ENCODE results near the gene HIGD2B. TPM values are rescaled to one million over a fixed set of nuclear protein-coding genes. Genes with fewer than 3 reads are reported as not detected.
A peak's percentile ranks its signal among the peaks of the same experiment; 100 is the strongest.
"Not testable (repeated sequence)": the region's sequence is repeated elsewhere in the genome, so short reads cannot be mapped to it uniquely, and the experiment has no call there.

The HIGD2B gene
- total and polyA plus RNA-seq, 4 experiments from 2014 or later = 0.39 to 0.41 TPM; not detected in 2

DNA sequence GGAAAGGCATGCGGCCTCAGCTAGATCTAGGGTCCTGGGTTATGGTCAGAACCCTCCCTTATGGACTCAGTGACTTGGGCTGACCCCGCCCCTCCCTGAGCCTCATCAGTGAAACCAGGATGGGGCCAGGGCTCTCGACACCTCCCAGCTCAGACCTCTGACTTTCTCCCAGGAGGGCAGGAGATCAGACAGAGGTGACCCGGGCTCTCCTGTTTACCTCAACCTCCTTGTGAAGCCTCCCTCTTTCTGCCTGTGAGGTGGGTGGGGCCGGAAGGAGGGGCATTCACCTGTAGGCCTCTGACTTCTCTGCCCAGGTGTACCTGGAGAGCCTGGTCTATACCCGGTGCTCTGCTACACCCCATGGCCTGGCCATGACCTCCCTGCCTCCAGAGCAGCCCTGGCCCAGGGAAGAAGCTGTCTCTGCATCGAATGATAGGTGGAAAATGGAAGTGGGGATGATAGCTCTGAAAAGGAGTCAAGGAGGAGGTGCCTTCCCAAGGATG is 56.9 kb downstream of the HIGD2B start:
- H3K4me1 ChIP-seq (ENCODE audit: insufficient read depth, low read length); H3K36me3 ChIP-seq (ENCODE audit: insufficient read depth, low read length); H3K27me3 ChIP-seq (ENCODE audit: insufficient read depth, low read length); H3K4me1 Mint-ChIP-seq; H3K9me3 ChIP-seq (ENCODE audit: control insufficient read depth in 1 of 2, low read length in 2 of 2); H3K27ac Mint-ChIP-seq; H3K27me3 Mint-ChIP-seq; POLR2A ChIA-PET (ENCODE audit: partially characterized antibody); H3K4me3 Mint-ChIP-seq; H3K36me3 Mint-ChIP-seq; H3K27ac ChIP-seq (ENCODE audit: low read depth, low read length); DNase-seq; H3K9me3 Mint-ChIP-seq; intact Hi-C loops (cut with micrococcal nuclease); H3K4me3 ChIP-seq (ENCODE audit: low read length in 2 of 2): not testable (repeated sequence)
- CTCF ChIA-PET (ENCODE audit: partially characterized antibody) = interaction anchor here (0.6 kb wide), 1 partner anchor 114 kb away, joined by 3 read pairs; no protein-coding TSS in a partner anchor

DNA sequence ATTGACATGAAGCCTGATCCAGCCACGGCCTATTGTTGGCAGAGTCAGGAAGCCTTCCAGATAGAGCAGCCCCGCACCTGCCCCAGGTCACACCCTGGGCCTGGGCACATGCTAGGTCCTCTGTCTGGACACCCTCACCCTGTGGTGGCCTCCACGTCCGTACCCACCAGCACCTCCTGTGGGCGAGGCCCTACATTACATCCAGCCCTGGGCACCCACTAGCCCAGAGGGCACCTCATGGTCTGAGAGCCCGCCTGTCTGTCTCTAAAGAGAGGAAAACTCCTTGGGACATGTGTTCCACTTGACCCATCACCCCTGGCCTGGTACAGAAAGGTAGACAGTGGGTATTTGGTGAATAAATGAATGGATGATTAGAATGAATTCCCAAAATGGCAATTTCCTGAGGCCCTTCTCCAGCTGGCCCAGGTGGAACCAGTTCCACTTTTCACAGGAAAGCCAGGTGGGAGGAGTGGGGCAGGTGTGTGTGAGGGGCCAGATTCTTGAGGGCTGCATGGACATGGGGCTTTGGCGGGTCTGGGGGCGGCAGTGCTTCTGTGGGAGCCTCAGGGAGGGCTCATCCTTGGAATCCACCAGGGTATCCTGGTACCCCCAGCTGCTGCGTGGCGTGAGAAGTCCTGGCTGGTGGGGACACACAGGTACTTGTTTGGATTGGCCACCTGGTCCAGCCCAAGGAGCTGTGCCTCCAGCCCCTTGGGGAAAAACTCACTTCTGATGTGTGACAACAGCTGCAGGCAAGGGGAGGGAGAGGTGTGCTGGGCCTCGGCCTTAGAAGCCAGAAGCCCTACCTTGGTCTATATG is 57.5 kb downstream of the HIGD2B start:
- intact Hi-C loops (cut with micrococcal nuclease); H3K27me3 Mint-ChIP-seq; H3K4me1 Mint-ChIP-seq; H3K9me3 ChIP-seq (ENCODE audit: control insufficient read depth in 1 of 2, low read length in 2 of 2); H3K4me1 ChIP-seq (ENCODE audit: insufficient read depth, low read length); H3K4me3 Mint-ChIP-seq; H3K27me3 ChIP-seq (ENCODE audit: insufficient read depth, low read length); POLR2A ChIA-PET (ENCODE audit: partially characterized antibody); H3K36me3 ChIP-seq (ENCODE audit: insufficient read depth, low read length); H3K27ac ChIP-seq (ENCODE audit: low read depth, low read length); H3K4me3 ChIP-seq (ENCODE audit: low read length in 2 of 2); H3K9me3 Mint-ChIP-seq; DNase-seq; H3K36me3 Mint-ChIP-seq: not testable (repeated sequence)
- CTCF ChIA-PET (ENCODE audit: partially characterized antibody) = interaction anchor here (0.6 kb wide), 1 partner anchor 115 kb away, joined by 3 read pairs; no protein-coding TSS in a partner anchor
- peak overlapping the region in 2 of 7 donors; percentile 23 to 35 for H3K27ac Mint-ChIP-seq

DNA sequence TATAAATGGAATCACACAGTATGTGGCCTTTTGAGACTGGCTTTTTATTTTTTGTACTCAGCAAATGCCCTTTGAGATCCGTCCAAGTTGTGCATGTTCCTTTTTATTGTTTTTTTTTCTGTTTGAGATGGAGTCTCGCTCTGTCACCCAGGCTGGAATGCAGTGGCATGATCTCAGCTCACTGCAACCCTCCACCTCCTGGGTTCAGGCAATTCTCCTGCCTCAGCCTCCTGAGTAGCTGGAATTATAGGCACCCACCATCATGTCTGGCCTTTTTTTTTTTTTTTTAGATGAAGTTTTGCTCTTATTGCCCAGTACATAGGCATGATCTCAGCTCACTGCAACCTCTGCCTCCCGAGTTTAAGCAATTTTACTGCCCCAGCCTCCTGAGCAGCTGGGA is 59.8 kb downstream of the HIGD2B start:
- H3K4me1 ChIP-seq (ENCODE audit: insufficient read depth, low read length); POLR2A ChIA-PET (ENCODE audit: partially characterized antibody); H3K9me3 Mint-ChIP-seq; H3K4me3 ChIP-seq (ENCODE audit: low read length in 2 of 2); H3K27me3 Mint-ChIP-seq; H3K4me3 Mint-ChIP-seq; DNase-seq; H3K4me1 Mint-ChIP-seq; H3K36me3 Mint-ChIP-seq; intact Hi-C loops (cut with micrococcal nuclease); H3K9me3 ChIP-seq (ENCODE audit: control insufficient read depth in 1 of 2, low read length in 2 of 2); H3K27me3 ChIP-seq (ENCODE audit: insufficient read depth, low read length); H3K27ac Mint-ChIP-seq; H3K27ac ChIP-seq (ENCODE audit: low read depth, low read length); H3K36me3 ChIP-seq (ENCODE audit: insufficient read depth, low read length): not testable (repeated sequence)
- CTCF ChIA-PET (ENCODE audit: partially characterized antibody) = interaction anchor here (2.1 kb wide), 1 partner anchor 26 kb away, joined by 8 read pairs; no protein-coding TSS in a partner anchor

Other genes starting within 250 kb of the HIGD2B start
- 100 to 1,000 TPM; 203 to 210 TPM for gene ARIH1, start 211.9 kb downstream of the HIGD2B start, total RNA-seq
- gene ARIH1, start 211.9 kb downstream of the HIGD2B start, polyA plus RNA-seq = 10 to 100 TPM; 10.5 to 36.8 TPM
- not detected for gene GOLGA6B, start 31.5 kb downstream of the HIGD2B start, total RNA-seq
- not detected for gene GOLGA6B, start 31.5 kb downstream of the HIGD2B start, polyA plus RNA-seq
- gene BBS4, start within 50 bp of the HIGD2B start, total RNA-seq = 10 to 100 TPM; 19.1 to 22.2 TPM
- 10 to 100 TPM in 1 of 2 donors, 1 to 10 TPM in 1; 7.7 to 13.8 TPM for gene BBS4, start within 50 bp of the HIGD2B start, polyA plus RNA-seq
- gene ADPGK, start 97.6 kb upstream of the HIGD2B start, total RNA-seq = 100 to 1,000 TPM in 1 of 2 experiments, 10 to 100 TPM in 1; 98.1 to 104 TPM
- gene ADPGK, start 97.6 kb upstream of the HIGD2B start, polyA plus RNA-seq = 10 to 100 TPM; 66.7 to 96.1 TPM